Spleen (tissue), 11 donors: Measurements from ENCODE around the gene KRT85. TPM values are rescaled to one million over a fixed set of nuclear protein-coding genes. Genes with fewer than 3 reads are reported as not detected.
"Not testable (repeated sequence)": the region's sequence is repeated elsewhere in the genome, so short reads cannot be mapped to it uniquely, and the experiment has no call there.

Experiments
- DNase-seq: peaks from one replicate; pipeline ENCODE4 v3.0.0-alpha.2; 2020
- H3K27ac ChIP-seq, 8 donors: fragments of 200-600 bp; sonication (generic) in 7 of 8; 1 replicate in 4 of 8; 2 replicates in 4 of 8; pipeline versions ENCODE4 v1.5.0 to v1.8.0; 2016 to 2021; ENCODE audit warnings: inconsistent platforms in 4 of 8, mild to moderate bottlenecking in 4 of 8, moderate library complexity in 1 of 8
- H3K27me3 ChIP-seq, 7 donors: fragments of 200-600 bp; sonication (generic) in 6 of 7; replicated peaks in 1 of 7; 1 replicate in 4 of 7; 2 replicates in 3 of 7; pipeline versions ENCODE4 v1.5.0 to v1.8.0; 2016 to 2021; ENCODE audit warnings: inconsistent platforms in 3 of 7, mild to moderate bottlenecking in 1 of 7
- H3K36me3 ChIP-seq, 6 donors: fragments of 200-600 bp; sonication (generic) in 5 of 6; 1 replicate in 4 of 6; 2 replicates in 2 of 6; pipeline versions ENCODE4 v1.5.0 to v1.8.0; 2016 to 2021; ENCODE audit warnings: inconsistent platforms in 2 of 6
- H3K4me1 ChIP-seq, 6 donors: fragments of 200-600 bp; sonication (generic) in 5 of 6; 1 replicate in 3 of 6; 2 replicates in 3 of 6; pipeline versions ENCODE4 v1.5.0 to v1.8.0; 2016 to 2021; ENCODE audit warnings: inconsistent platforms in 3 of 6
- H3K4me3 ChIP-seq, 8 donors: fragments of 200-600 bp; sonication (generic) in 7 of 8; 1 replicate in 4 of 8; 2 replicates in 4 of 8; pipeline versions ENCODE4 v1.5.0 to v1.8.0; 2016 to 2021; ENCODE audit warnings: inconsistent platforms in 4 of 8, mild to moderate bottlenecking in 4 of 8, moderate library complexity in 2 of 8
- H3K9me3 ChIP-seq, 8 donors: fragments of 200-600 bp; sonication (generic) in 7 of 8; 1 replicate in 4 of 8; 2 replicates in 4 of 8; pipeline versions ENCODE4 v1.5.0 to v1.8.0; 2016 to 2021; ENCODE audit warnings: inconsistent platforms in 4 of 8
- POLR2A ChIP-seq, 3 donors: fragments of 450-650 bp; IDR thresholded peaks; one replicate each; pipeline ENCODE4 v1.5.1; 2017; ENCODE audit warnings: antibody characterized with exemption in 3 of 3, mild to moderate bottlenecking in 1 of 3
- POLR2AphosphoS5 ChIP-seq, 3 donors: sonication (generic); formaldehyde crosslinking; IDR thresholded peaks; one replicate each; pipeline ENCODE4 v1.5.1; 2017; ENCODE audit warnings: antibody characterized with exemption in 3 of 3
- WGBS, 5 donors: extraction: QIAGEN DNeasy Blood & Tissue Kit in 3 of 5; methylation state at CpG; one replicate each; pipeline versions ENCODE4 v1.1.5 to v1.1.7; 2013 to 2018; 5-methylcytosine and 5-hydroxymethylcytosine counted together
- intact Hi-C: fragments of 100-400 bp; cut with DNase I; formaldehyde crosslinking; loops from one replicate; pipeline ENCODE4 v1.15.0; 2023; ENCODE audit warnings: low total_unique reads
- polyA plus RNA-seq, 3 donors: library from polyadenylated mRNA; stranded (reverse); fragments of 200-250 nt; gene quantifications; one replicate each; pipeline ENCODE4 v1.2.1, GENCODE V29; 2013
- total RNA-seq, 7 donors: library from RNA; depleted of rRNA in 3 of 7; stranded (reverse); fragments of >200 nt in 3 of 7; fragmentation: NEBNext Ultra II Directional in 4 of 7; extraction: Animal tissue kit (Norgen Biotek cat#: 25700) in 4 of 7; gene quantifications; one replicate each; pipeline versions ENCODE4 v1.1.0 to v1.2.1, GENCODE V29; 2016 to 2021
- TF ChIP-seq, protein P1 (sequence below), 11 experiments: fragments of 200-600 bp in 7 of 11; fragments of 450-650 bp in 4 of 11; sonication (generic) in 4 of 11; IDR thresholded peaks in 8 of 11; conservative IDR thresholded peaks in 3 of 11; 1 replicate in 7 of 11; 2 replicates in 4 of 11; pipeline versions ENCODE4 v1.4.0 to v1.8.0; 2016 to 2021; ENCODE audit warnings: antibody characterized with exemption in 11 of 11, inconsistent platforms in 4 of 11, mild to moderate bottlenecking in 1 of 11
- donor health status: healthy with polysubstance abuse.
- donor health status: DM: no; HTN: no; CAD: no; lungs with moderate emphysema.
- donor health status: DM: no; HTN: no; CAD: no.
- donor health status: Bipolar disorder and iron deficiency.
- donor health status: healthy.
- donor health status: DM: no; HTN: no; CAD: no.
- donor health status: DM: yes; HTN: yes; CAD: no.

The KRT85 gene
- total and polyA plus RNA-seq, 10 donors = 0.52 TPM; not detected in 9

DNA sequence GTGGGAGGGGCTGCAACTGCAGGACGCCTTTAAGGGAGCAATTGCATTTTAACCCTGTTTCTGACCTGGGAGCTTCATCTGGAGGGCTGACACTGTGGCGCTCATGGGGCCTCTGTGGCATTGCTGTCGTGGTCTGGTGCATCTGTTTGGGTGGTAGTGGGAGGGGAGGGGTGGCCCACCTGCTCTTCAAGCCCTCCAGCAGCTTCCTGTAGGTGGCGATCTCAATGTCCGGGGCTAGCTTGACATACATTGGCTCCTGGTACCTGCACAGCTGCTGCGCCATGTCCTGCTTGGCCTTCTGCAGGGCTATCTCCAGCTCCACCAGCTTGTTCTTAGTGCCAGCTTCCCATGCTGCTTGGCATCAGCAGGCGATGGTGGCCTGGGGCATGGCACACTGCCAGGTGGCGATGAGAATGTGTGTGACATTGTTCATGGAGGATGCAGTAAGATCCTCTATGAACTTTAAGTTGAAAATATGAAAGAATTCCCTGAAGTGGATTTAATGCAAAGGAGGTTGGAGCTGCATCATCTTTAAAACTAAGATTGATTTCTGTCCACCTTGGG is 46.6 kb upstream of the KRT85 start:
- TF ChIP-seq POLR2A (IDR thresholded peaks at IDR 0.05) (no peak), POLR2AphosphoS5 (IDR thresholded peaks at IDR 0.05) (no peak)
- TF ChIP-seq, protein P1, sequence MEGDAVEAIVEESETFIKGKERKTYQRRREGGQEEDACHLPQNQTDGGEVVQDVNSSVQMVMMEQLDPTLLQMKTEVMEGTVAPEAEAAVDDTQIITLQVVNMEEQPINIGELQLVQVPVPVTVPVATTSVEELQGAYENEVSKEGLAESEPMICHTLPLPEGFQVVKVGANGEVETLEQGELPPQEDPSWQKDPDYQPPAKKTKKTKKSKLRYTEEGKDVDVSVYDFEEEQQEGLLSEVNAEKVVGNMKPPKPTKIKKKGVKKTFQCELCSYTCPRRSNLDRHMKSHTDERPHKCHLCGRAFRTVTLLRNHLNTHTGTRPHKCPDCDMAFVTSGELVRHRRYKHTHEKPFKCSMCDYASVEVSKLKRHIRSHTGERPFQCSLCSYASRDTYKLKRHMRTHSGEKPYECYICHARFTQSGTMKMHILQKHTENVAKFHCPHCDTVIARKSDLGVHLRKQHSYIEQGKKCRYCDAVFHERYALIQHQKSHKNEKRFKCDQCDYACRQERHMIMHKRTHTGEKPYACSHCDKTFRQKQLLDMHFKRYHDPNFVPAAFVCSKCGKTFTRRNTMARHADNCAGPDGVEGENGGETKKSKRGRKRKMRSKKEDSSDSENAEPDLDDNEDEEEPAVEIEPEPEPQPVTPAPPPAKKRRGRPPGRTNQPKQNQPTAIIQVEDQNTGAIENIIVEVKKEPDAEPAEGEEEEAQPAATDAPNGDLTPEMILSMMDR (IDR thresholded peaks at IDR 0.05 in 8 of 11, conservative IDR thresholded peaks at IDR 0.05 in 3 of 11) = no peak
- Histone ChIP-seq H3K27ac (no peak overlapping the region), H3K36me3 (no peaks in the 10 kb centered on the region), H3K4me3 (no peak overlapping the region), H3K4me1 (peaks cover 0 to 11% (median 4%) of the 10 kb centered on the region in 6 donors), H3K27me3 (peaks cover 0 to 16% (median 0%) of the 10 kb centered on the region in 7 donors), H3K9me3 (no peaks in the 10 kb centered on the region)
- WGBS, 5 donors = 43 to 63% (median 58%) methylated on average over 5 to 8 of the region's 8 CpGs
- intact Hi-C loops = no loop called here
- DNase-seq = peak; percentile 47

DNA sequence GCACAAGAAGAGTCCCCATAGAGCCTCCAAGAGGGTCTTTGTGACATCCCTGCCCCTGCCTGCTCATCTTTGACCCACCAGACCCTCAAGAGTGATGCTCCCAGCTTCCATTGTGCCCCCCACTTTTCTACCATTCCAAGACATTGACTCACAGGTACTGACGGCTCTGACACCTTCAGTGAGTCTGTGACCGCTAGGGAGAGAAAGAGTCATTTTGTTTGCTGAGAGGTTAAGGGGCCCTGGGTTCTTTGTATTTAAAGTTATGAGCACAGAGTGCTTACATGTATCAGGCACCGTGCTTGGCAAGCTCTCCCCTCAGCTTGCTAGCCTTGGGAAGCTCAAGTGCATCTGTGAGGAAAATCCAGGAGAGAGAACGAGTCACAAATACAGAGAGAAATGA is 45.9 kb upstream of the KRT85 start:
- Histone ChIP-seq H3K36me3 (no peaks in the 10 kb centered on the region), H3K4me3 (no peak overlapping the region), H3K27me3 (peaks cover 0 to 20% (median 0%) of the 10 kb centered on the region in 7 donors), H3K4me1 (peaks cover 0 to 11% (median 4%) of the 10 kb centered on the region in 6 donors), H3K9me3 (no peaks in the 10 kb centered on the region), H3K27ac (no peak overlapping the region)
- peak; percentile 14 for DNase-seq
- intact Hi-C loops = no loop called here
- 41 to 68% (median 50%) methylated on average over 4 of the region's 4 CpGs for WGBS, 5 donors
- no peak for TF ChIP-seq POLR2AphosphoS5 (IDR thresholded peaks at IDR 0.05)
- TF ChIP-seq, protein P1 (IDR thresholded peaks at IDR 0.05 in 8 of 11, conservative IDR thresholded peaks at IDR 0.05 in 3 of 11) = no peak
- TF ChIP-seq POLR2A (IDR thresholded peaks at IDR 0.05) = no peak

DNA sequence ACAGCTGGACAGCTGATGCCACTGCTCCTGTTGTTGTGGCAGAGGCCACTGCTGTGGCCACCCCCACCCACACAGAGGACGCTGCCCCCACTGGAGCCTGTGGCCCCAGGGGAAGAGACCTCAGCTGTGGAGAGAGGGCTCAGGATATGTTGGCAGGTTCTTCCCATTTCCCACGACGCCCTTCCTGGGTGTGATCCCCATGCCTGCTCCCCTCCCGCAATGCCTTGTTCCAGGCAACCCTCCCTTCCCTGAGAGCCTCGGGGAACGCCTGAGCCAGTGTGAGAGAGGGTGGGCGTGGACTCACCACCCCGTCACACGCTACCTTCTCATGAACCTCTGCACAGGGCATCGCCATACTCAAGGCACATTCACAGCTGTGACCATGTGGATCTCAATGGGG is 44.5 kb upstream of the KRT85 start:
- H3K4me3 ChIP-seq = no peak overlapping the region
- peaks cover 0 to 25% (median 0%) of the 10 kb centered on the region in 7 donors for H3K27me3 ChIP-seq
- peak; percentile 31 for DNase-seq
- 79 to 84% (median 82%) methylated on average over 10 of the region's 10 CpGs for WGBS, 5 donors
- intact Hi-C loops = no loop called here
- H3K36me3 ChIP-seq = no peaks in the 10 kb centered on the region
- peak overlapping the region in 5 of 8 donors; percentile 10 to 52 (median 45) for H3K27ac ChIP-seq
- TF ChIP-seq POLR2A (IDR thresholded peaks at IDR 0.05) (no peak), POLR2AphosphoS5 (IDR thresholded peaks at IDR 0.05) (no peak)
- TF ChIP-seq, protein P1 (IDR thresholded peaks at IDR 0.05 in 8 of 11, conservative IDR thresholded peaks at IDR 0.05 in 3 of 11) = no peak
- H3K4me1 ChIP-seq = peaks cover 0 to 11% (median 4%) of the 10 kb centered on the region in 6 donors
- no peaks in the 10 kb centered on the region for H3K9me3 ChIP-seq

DNA sequence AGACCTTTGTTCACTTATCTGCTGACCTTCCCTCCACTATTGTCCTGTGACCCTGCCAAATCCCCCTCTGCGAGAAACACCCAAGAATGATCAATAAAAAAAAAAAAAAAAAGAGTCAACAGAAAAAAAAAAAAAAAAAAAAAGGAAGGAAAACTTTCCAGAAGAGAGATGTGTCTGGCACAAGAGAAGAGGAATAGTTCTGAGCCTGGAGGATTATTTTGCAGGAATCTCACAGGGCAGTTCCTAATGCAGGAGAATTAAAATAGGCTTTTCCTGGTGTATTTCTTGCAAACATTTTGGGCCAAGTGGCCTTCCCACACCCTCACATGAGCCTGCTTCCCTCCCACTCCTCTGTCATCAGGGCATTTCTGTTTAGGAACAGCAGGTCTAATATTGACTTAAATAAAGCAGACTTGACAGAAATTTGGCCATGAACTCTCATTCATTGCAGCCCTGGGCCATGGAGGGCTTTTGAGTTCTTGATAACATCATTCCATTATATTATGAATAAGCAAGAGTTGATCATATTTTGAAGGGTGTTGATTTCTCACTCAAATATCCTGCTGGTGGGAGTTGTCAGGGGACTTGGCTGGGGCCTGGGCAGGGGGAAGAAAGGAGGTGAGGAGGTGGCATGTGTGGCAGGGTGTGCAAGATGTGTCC is 43.4 kb upstream of the KRT85 start:
- intact Hi-C loops = not testable (repeated sequence)
- 50% methylated on average over 1 of the region's 1 CpG; no CpG with 5 or more reads in 4 of the 5 donors for WGBS, 5 donors

More for the DNA sequence above, 43.4 kb upstream of the KRT85 start:
- H3K27me3 ChIP-seq = peaks cover 0 to 26% (median 0%) of the 10 kb centered on the region in 7 donors
- not testable (repeated sequence) for H3K36me3 ChIP-seq, DNase-seq, H3K4me3 ChIP-seq, H3K4me1 ChIP-seq, H3K9me3 ChIP-seq
- peak overlapping the region in 5 of 8 donors; percentile 10 to 52 (median 45) for H3K27ac ChIP-seq
